GM12801 (cell line): ENCODE data around the gene PIGM.

Experiments used
- CTCF ChIP-seq: IDR thresholded peaks from one replicate; pipeline ENCODE4 v1.5.1; 2011; ENCODE audit warnings: control low read depth; ENCODE audit not compliant: insufficient read length; ENCODE audit errors: extremely low read depth

Gene PIGM

GRCh38 chr1:160031365-160032164 lies at the start of gene PIGM:
TSS of gene PIGM (minus strand) at chr1:160031990. CDS start at chr1:160031739, 251 bp downstream.
- no peak for TF ChIP-seq CTCF

GRCh38 chr1:160081261-160081936 lies 49.6 kb upstream of the PIGM start, which contains the start of gene KCNJ9:
TSS of gene KCNJ9 (plus strand) at chr1:160081538. CDS start at chr1:160084031, 2,493 bp downstream.
- TF ChIP-seq CTCF, result no peak

GRCh38 chr1:160080381-160081100 lies 48.8 kb upstream of the PIGM start:
- no peak for TF ChIP-seq CTCF

- TF ChIP-seq CTCF, result no peak
These were observed 47.7 kb upstream of the PIGM start for GRCh38 chr1:160079448-160079847.

- no peak for TF ChIP-seq CTCF
These were observed 46.9 kb upstream of the PIGM start for GRCh38 chr1:160078512-160079195.

GRCh38 chr1:160077486-160077885 lies 45.7 kb upstream of the PIGM start:
- TF ChIP-seq CTCF, result no peak

- no peak for TF ChIP-seq CTCF
These were observed 44.5 kb upstream of the PIGM start for GRCh38 chr1:160076295-160076694.
